K562 (cell line): ENCODE measurements around the gene LXN. TPM values are rescaled to one million over a fixed set of nuclear protein-coding genes. Genes with fewer than 3 reads are reported as not detected.
A peak's percentile ranks its signal among the peaks of the same experiment; 100 is the strongest.

Source experiments
- CTCF ChIP-seq, 3 experiments: IDR thresholded peaks in 2 of 3; conservative IDR thresholded peaks in 1 of 3; 2 replicates each; pipeline ENCODE4 v1.5.1; 2011 to 2012; ENCODE audit warnings: low read length in 3 of 3, mild to moderate bottlenecking in 3 of 3, control low read depth in 2 of 3, improper control_type of control experiment in 1 of 3, inconsistent platforms in 1 of 3, low read depth in 1 of 3, mixed read lengths in 1 of 3, moderate library complexity in 1 of 3; ENCODE audit not compliant: insufficient read depth in 2 of 3
- DIDO1 ChIP-seq: fragments of 450-650 bp; IDR thresholded peaks from 2 replicates; pipeline ENCODE4 v1.6.1; 2016; ENCODE audit warnings: low read depth, missing biosample characterization, missing genetic modification characterization
- ETV6 ChIP-seq, 3 experiments: fragments of 150-350 bp in 1 of 3; sonication (generic) in 1 of 3; formaldehyde crosslinking in 1 of 3; IDR thresholded peaks; 2 replicates each; pipeline versions ENCODE4 v1.6.1 to v1.8.0; 2014 to 2022; ENCODE audit warnings: borderline replicate concordance in 2 of 3, low read depth in 2 of 3, antibody characterized with exemption in 1 of 3, low read length in 1 of 3, mild to moderate bottlenecking in 1 of 3, missing genetic modification reagents in 1 of 3
- LCOR ChIP-seq: sonication (generic); formaldehyde crosslinking; IDR thresholded peaks from 2 replicates; pipeline ENCODE4 v1.8.0; 2022; ENCODE audit warnings: mild to moderate bottlenecking, missing genetic modification reagents
- NFATC3 ChIP-seq: fragments of 450-650 bp; IDR thresholded peaks from 2 replicates; pipeline ENCODE4 v1.6.1; 2017; ENCODE audit warnings: mild to moderate bottlenecking
- RREB1 ChIP-seq: fragments of 250-450 bp; sonication (Bioruptor Pico); IDR thresholded peaks from 2 replicates; pipeline ENCODE4 v1.4.0; 2020
- SMARCA5 ChIP-seq: fragments of 450-650 bp; IDR thresholded peaks from 2 replicates; pipeline ENCODE4 v1.6.1; 2016
- TEAD4 ChIP-seq, 2 experiments: sonication (generic) in 1 of 2; formaldehyde crosslinking in 1 of 2; IDR thresholded peaks; 2 replicates each; pipeline versions ENCODE4 v1.6.1 to v1.8.0; 2012 to 2022; ENCODE audit warnings: borderline replicate concordance in 1 of 2, inconsistent platforms in 1 of 2, low read length in 1 of 2, mild to moderate bottlenecking in 1 of 2, missing genetic modification reagents in 1 of 2
- TRIM24 ChIP-seq, 2 experiments: fragments of 450-650 bp; IDR thresholded peaks; 2 replicates each; pipeline ENCODE4 v1.6.1; 2016
- TRIM28 ChIP-seq: fragments of 450-650 bp; IDR thresholded peaks from 2 replicates; pipeline ENCODE4 v1.6.1; 2017
- ZBTB34 ChIP-seq: fragments of 250-450 bp; sonication (Bioruptor Pico); IDR thresholded peaks from 2 replicates; pipeline ENCODE4 v1.8.0; 2021; ENCODE audit warnings: mild to moderate bottlenecking, moderate library complexity
- ZNF274 ChIP-seq: IDR thresholded peaks from 2 replicates; pipeline ENCODE4 v1.6.1; 2011; ENCODE audit warnings: low read depth, mild to moderate bottlenecking, low read length, moderate library complexity, borderline replicate concordance
- ZZZ3 ChIP-seq: fragments of 450-650 bp; IDR thresholded peaks from 2 replicates; pipeline ENCODE4 v1.6.1; 2016; ENCODE audit warnings: antibody characterized with exemption, mild to moderate bottlenecking, moderate library complexity
- polyA plus RNA-seq, 8 experiments: library from polyadenylated mRNA; depleted of rRNA in 4 of 8; stranded (reverse) in 5 of 8; unstranded in 3 of 8; fragments of >200 nt; fragmentation: Nextera tagmentation in 2 of 8; fragmentation: Illumina TruSeq in 1 of 8; extraction: Ambion mirVana in 2 of 8; extraction: Trizol in 1 of 8; gene quantifications; 2 replicates each; pipeline versions ENCODE4 v1.2.1 to v1.2.3, GENCODE V29; 2011 to 2014; ENCODE audit warnings: inconsistent platforms in 1 of 8, missing spikeins in 1 of 8
- total RNA-seq, 7 experiments: library from RNA; depleted of rRNA in 6 of 7; stranded (reverse); fragments of >200 nt in 6 of 7; fragmentation: Illumina TruSeq in 2 of 7; extraction: Trizol in 2 of 7; gene quantifications; 2 replicates each; pipeline versions ENCODE4 v1.2.1 to v1.2.3, GENCODE V29; 2011 to 2021; ENCODE audit warnings: low replicate concordance in 1 of 7

Gene LXN
- total and polyA plus RNA-seq, 9 of the 15 experiments (the other 6 are each of a cell fraction or from before 2014, with no cell fraction given), result 0.08 to 0.13 TPM; not detected in 7

- TF ChIP-seq TRIM24 (IDR thresholded peaks at IDR 0.05) (peak; percentile 66 to 73), LCOR (CRISPR knock-in tag) (no peak), DIDO1 (no peak), ZZZ3 (no peak), SMARCA5 (no peak), NFATC3 (no peak), ZNF274 (no peak), TRIM28 (peak; percentile 77; the same call in 1 of the 2 replicates), CTCF (IDR thresholded peaks at IDR 0.05 in 2 of 3, conservative IDR thresholded peaks at IDR 0.05 in 1 of 3; ENCODE audit: insufficient read depth in 2 of 3, low read depth in 1 of 3, low read length in 3 of 3) (0 out of 6 replicates have a peak, but pooled peaks of 1 of the 3 experiments have one; percentile 2), TEAD4 (IDR thresholded peaks at IDR 0.05; ENCODE audit: low read length) (peak; percentile 80), TEAD4 (CRISPR knock-in tag; IDR thresholded peaks at IDR 0.05; ENCODE audit: borderline replicate concordance) (no peak), ZBTB34 (no peak), ETV6 (IDR thresholded peaks at IDR 0.05; ENCODE audit: borderline replicate concordance in 1 of 2, low read depth in 2 of 2, low read length in 1 of 2) (0 out of 4 replicates have a peak, but pooled peaks of 1 of the 2 experiments have one; percentile 3), ETV6 (CRISPR knock-in tag; IDR thresholded peaks at IDR 0.05; ENCODE audit: borderline replicate concordance) (no peak), RREB1 (CRISPR knock-in tag) (no peak)
Observed at GRCh38 chr3:158642005-158642404, 30.4 kb downstream of the LXN start (continued).
